Stimulated activated CD4-positive, alpha-beta T cell treated with anti-CD3 and anti-CD28 coated beads, Interleukin-15, amount 100 ng/mL, for 48 hours (primary cell): ENCODE results near the gene LHFPL3.

Experiments
- DNase-seq, 2 donors: peaks; one replicate each; pipeline ENCODE4 v3.0.0-alpha.2; 2020; ENCODE audit warnings: low read depth in 2 of 2

The LHFPL3 gene

DNA sequence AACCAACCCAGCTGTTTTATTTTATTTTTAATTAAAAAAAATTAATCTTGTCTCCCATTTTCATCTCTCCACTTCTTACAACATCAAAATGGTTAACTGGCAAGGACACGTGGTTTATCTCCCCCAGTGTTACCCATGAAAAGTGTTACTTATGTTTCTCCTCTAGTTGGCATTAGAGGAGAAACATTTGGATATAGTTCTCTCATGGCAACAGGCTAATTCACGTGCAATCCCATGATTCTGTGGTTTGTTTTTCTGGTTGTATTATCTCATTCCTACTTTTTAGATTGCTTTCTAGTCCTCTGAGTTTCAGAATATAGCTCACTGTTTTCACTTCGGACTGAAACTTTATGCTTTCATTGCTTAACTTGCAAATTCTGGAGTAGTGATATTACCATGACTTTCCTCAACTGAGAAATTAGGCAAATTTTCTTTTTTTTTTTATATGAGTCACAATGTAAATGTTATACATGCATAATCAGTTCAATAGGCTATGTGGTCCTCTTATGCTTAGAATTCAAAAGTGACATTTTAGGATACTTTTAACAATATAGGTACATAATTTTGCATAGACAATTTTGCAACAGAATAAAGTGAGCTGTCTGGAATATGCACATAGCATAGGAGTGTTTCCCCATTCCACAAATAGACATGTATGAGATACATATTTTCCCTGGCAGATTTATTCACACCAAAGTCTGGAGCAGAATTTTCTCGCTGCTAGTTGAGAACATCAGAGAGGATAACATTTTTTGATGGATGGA, 43.0 kb downstream of the LHFPL3 start:
- DNase-seq: no peak

DNA sequence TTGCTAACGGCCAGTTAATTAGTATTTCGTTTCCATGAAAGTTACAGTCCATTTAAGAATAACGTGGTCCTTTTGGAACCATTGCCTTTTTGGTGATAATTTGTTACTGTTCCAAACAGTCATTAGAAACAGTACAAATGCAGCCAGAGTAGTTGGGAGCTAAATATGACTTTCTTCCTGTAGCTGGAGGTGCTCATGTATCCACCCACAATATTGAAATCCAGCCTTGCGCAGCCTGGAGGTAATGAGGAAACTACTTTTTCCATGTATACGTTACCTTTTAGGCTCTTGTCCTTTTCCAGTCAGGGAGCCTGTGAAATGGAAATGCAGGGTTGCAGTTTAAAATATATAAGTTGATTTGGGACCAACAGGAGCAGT, 43.6 kb downstream of the LHFPL3 start:
- no peak for DNase-seq

DNA sequence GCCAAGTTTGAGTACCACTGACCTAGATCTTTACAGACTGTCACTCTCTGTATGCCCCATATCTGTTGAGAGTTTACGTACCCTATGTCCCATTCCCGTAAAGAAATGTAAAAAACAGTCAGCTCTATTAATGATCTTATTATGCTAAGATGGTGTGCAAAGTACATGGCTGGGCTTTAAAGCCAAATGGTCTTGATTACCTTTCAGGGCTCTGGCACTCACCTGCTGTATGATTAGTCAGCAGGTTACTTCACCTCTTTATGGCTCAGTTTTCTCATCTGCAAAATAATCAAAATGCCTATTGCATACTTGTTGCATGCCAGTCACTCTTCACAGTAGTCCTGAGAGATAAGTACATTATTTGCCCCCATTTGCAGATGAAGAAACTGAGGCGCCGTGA, 54.2 kb downstream of the LHFPL3 start:
- DNase-seq: no peak

DNA sequence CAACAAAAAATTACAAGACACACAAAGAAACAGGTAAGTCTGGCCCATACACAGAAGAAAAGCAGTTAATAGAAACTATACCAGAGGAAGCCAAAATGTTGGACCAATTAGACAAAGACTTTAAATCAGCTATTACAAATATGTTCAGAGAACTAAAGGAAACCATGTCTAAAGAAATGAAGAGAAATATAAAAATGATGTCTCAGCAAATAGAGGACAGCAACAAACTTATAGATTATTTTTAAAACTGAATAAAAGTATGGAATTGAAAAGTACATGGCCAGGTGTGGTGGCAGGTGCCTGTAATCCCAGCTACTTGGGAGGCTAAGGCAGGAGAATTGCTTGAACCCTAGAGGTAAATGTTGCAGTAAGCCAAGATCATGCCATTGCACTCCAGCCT, 58.5 kb downstream of the LHFPL3 start:
- no peak for DNase-seq

DNA sequence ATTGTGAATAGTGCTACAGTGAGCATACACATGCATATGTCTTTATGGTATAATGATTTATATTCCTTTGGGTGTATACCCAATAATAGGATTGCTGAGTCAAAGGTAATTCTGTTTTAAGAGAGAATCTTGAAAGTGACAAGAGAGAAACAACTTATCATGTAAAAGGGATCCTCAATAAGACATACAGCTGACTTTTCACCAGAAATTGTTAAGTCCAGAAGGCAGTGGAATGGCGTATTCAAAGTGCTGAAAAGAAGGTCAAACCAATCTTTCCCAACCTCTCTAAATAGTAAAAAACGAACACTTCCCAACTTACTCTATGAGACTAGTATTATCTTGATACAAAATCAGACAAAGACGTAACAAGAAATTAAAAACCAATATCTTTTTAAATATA, 59.8 kb downstream of the LHFPL3 start:
- no peak for DNase-seq

DNA sequence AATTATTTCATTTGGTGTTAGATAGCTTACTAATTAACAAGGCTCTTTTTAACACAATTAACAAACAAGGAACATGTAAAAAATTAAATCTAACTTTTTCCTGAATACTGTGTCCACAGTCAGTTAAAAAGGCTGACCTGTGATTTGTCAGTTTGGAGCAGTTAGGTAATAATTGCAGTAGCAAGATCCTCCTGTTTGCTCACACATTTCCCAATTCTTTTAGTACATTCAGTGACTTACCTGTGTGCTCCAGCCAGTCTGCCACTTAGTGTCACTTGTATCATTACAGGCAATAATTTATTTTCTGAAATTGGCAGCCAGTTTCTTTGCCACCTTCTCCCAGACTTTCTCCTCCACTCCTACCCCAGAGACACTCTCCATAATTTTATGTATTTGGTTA, 66.8 kb downstream of the LHFPL3 start:
- no peak for DNase-seq

DNA sequence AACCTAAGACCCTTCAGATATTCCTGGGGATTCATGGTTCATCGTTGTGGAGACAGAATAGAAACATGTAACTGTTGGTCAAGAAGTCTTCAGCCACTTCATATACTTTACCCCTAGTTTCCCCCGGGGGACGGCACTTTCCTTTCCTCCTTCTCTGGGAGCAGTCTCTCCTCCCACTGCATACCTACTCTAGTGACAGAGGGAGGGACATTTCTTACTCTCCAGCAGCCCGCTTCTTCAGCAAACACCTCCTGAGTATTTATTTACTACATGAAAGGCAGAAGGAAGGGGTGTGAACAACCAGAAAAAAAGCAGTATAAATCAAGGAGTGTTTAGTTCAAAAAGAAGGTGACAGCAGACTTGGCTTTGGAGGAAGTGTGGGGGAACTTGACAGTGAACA, 69.0 kb downstream of the LHFPL3 start:
- no peak for DNase-seq

DNA sequence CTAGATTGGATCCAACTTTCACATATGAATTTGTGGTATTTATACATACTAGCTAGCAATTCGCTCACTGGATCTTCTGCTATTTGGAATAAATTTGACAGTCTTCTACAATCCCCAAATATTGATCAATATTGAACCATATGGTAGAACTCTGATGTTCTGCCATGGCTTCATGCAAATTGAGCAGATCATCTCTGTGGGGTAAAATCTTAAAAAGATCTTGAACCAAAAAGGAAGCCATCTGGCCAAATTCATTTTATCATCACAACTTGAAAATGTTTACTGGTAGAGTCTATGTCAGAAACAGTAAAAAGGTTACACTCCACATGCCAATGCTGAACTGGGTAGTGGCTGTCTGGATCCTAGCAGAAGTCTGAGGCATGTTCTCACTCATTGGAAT, 80.0 kb downstream of the LHFPL3 start:
- DNase-seq: no peak

DNA sequence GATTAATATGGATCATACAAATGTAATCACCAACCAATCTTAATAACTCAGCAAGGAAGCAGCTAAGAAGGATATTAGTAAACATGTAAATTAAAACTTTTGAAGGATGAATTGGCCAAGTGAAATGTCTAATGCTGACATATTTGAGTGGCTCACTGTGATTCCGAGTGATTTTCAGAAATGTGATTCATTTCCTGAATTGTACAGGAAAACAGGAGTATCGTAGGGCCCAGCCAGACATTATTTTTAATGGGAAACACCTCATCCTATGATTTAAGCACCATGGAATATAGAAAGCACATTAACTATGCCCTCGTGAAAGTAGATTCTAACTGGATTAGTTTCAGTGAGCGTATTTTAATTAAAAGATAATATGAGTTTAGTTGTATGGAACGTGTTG, 82.3 kb downstream of the LHFPL3 start:
- no peak for DNase-seq

DNA sequence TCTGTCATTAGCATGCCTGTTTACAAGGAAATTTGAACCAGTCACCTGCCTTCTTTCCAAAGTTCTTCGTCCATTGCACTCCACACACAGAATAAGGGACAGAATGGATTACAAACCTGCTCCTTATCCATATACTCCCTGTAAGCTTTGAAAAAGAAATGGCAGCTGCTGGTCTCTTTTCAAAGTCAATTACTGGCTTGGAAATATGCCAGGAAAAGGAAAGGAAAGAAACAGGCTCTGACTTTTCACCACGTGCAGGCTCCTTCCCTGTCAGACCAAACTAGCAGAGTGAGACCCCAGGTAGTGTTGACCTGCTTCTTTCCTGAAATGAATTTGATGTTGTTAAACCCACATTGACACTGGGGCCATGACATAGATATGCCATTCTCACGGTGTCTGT, 84.5 kb downstream of the LHFPL3 start:
- DNase-seq: no peak

DNA sequence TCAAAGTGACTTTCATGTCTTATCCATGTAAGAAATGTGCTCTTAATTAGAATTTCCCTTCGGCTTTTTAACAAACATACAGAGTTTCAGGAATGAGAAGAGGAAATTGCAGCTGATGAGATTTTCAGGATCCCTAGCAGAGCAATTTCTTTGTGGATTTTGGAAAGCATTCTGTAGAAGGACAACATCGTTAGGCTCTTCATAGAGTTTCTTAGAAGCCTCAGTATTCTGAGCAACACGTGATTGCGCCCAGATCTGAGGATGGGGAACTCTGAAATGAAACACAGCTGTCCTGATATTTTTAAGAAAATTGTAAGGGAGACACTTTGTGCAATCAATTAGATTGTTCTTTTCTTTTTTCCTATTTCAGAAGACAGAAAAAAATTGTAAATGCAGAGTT, 85.8 kb downstream of the LHFPL3 start:
- DNase-seq: no peak

DNA sequence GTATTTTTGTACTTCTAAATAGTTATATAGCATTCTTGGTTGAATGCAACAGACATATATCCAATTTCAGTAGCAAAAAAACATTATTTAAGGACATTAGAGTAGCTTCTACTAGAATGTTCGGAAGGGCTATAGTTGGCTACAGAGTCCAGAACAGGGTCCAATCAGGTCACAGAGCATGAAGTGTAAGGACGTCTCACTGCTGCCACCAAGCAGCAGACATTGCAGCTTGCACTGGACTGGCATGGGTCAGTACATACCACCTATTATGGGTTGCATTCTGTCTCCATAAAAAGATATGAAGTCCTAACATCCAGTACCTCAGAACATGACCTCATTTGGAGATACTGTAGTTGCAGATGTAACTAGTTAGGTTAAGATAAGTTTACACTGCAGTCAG, 87.3 kb downstream of the LHFPL3 start:
- DNase-seq: no peak

DNA sequence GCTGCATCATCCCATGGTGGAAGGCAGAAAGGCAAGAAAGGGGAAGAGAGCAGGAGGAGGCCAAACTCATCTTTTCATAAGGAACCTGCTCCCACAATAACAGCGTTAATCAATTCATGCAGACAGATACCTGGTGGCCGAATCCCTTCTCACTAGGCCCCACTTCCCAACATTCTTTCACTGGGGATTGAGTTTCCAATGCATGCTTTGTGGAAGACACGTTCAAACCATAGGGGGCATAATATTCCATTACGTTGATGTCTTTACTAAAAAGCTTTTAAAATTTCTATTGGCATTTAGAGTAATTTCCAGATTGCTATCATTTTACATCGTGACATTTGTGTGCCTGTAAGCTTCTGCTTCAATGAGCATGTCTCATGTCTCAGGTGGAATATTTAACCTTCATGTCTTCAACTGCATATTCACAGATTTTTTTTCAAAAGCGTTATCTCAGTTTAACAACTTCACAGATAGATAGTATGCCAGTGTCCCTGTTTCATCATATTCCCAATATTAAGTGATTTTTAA, 88.5 kb downstream of the LHFPL3 start:
- no peak for DNase-seq

DNA sequence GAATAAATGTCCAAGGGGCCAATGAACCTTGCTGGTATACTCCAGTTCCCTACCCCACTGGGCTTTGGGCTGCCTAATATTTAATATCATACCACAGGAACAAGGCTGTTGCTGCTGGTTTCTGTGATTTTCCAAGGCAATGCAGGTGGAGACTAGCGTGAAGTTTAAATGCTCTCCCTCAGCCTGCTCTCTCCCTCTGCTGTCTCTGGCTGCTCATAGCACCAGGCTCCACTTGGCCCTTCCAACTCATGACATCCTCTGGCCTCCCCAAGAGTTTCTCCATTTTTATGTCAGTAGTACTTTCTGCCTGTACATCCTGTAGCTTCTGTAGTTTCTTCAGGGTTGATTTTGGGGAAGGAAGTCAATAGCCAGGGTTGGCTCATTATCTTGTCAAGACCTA, 103.5 kb downstream of the LHFPL3 start:
- DNase-seq: no peak

DNA sequence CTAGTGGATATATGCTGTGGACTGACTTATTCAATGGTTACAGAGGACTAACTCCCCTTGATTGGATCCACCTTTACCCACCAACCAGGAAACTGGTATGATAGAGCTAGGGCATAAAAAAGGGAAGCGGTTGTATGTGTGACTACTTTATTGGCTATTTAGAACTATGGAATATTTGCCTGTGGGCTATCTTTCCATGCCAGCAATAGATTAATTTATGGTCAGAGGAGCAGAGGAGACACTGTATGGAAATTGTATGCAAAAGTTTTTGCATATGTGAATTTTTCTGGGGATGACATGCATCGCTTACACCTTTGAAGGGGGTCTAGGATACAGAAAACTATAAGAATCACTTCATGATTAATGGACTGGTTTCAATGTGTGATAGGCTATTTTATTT, 105.7 kb downstream of the LHFPL3 start:
- DNase-seq: no peak

DNA sequence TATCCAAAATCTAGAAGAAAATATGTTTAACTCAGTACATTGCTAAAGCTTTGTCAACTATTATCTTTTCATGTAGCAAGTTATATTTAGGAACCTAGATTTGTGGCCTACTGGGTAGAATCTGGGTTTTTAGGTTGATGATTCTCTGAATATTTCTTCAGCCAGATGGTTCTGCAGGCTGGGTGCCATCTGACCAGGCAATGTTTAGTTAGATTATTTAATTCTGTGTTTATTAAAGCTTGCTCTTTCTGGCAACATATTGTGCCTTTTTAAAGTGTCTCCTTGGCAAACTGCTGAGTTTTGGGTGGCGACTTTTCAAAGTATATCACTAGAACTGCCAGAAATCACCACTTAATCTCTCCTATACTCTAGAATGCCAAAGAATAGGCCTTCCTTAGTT, 114.1 kb downstream of the LHFPL3 start:
- no peak for DNase-seq

DNA sequence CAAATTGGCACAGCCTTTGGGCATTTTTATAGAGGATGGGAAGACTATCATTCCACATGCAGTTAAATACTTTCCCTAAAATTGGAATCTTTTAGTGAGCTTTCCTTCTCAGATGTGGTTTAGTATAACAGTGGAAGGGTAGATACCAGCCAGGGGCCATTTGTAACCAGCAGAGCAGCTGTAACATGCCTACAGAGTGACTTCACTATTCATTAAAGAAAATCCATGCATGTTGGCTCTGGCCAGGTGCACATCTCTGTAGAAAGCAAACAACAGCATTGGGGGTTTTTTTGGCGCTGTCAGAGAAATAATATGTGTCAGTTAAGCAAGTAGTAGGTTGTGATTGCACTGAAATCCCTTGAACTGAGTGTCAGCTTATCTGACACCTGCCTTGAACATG, 115.6 kb downstream of the LHFPL3 start:
- DNase-seq: no peak

DNA sequence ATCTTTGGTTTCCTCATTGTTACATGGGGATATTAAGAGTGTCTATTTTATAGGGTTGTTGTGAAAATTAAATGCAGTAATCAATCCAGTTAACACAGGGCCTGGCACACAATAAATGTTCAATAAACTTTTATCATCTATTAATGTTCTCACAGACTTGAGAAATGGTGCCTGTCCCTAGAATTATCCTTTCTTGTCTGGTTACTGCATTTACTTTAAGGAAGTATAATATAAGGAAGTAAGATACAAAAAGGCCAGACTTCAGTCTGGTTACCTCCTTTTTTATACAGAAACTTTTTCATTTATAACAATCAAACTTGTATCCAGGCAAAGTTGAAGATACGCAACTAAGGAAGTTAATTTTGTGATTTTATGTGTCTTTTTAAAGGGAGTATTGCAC, 117.0 kb downstream of the LHFPL3 start:
- no peak for DNase-seq

DNA sequence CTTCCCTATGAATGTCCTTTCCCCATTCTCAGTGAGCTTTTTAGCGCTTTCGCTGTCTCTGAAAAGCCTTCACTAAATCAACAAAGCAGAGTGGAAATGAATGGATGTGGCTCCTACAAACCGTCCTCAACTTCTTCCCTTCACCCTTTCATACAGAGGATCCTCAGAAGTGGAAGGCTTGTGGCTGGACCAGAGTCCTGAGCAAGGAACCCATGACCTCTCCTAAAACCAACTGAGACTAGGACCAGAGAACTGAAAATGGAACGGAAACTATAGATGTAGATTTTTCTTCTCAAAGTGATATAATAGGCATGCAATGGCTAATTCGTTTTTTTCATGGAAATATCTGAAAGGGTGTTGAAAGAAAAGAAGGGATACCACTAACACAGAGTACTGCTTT, 122.5 kb downstream of the LHFPL3 start:
- no peak for DNase-seq

DNA sequence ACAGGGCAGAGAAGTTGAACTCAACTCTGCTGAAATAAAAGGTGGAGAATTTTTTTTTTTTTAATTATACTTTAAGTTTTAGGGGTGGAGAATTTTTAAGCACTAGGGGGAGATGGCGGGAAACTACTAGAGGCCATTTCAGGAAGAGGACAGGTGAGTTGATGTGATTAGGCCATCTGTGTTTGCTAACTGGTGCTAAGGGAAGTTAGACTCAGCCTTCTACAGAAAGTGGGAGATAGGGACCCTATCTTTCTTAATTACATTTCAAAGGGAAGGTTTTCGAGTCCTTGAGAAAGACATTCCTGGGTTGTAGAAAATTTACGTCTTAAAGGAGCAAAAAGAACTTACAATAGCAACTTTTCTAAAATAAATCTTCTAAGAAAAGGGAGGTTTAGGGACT, 124.8 kb downstream of the LHFPL3 start:
- DNase-seq: no peak

DNA sequence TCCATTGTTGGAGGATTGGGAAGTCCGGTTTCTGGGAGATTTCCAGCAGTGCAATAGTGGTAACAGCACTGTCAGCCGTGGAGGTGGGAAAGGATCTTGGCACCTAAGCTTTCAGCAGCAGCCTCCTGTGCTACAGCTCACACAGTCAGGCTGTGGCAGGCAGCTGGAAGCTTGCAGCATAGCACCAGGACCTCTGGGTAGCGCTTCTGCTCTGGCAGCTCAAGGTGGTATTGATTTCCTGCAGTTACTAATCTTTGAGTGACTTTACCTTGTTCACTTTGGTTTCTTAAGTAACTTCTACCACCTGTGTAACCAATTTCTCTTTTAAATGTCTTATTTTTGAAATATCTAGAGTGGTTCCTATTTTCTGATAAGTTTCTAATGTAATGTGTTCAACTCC, 130.5 kb downstream of the LHFPL3 start:
- no peak for DNase-seq

DNA sequence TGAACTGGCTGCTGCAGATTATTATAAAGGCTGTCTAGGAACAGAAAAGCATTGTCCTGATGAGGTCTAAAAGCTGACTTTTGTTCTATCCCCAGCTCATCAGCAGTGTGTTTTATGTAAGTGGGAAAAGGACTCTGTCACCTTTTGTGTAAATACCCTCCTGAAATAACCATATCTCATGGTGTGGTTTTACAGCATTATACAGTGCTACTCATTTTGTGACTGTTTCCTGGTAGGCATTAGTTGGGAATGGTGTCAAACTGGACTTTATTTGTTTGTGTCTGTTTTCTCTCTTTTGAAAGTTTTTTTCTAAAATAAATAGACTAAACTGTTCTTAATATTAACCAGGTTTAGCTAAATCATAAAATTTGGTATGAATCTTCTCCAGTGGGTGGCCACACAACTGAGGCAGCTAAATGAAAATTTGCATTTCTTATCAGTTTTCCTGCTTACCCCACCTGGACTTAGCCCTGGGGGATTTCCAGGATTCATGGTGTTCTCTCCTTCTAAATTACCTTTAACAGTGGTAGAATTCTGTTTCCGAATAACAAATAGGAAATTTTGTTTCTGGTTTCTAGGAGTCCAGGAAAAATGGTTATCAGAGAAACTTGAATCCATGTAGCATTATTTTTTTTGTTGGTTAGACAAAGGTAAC, 140.9 kb downstream of the LHFPL3 start:
- no peak for DNase-seq

DNA sequence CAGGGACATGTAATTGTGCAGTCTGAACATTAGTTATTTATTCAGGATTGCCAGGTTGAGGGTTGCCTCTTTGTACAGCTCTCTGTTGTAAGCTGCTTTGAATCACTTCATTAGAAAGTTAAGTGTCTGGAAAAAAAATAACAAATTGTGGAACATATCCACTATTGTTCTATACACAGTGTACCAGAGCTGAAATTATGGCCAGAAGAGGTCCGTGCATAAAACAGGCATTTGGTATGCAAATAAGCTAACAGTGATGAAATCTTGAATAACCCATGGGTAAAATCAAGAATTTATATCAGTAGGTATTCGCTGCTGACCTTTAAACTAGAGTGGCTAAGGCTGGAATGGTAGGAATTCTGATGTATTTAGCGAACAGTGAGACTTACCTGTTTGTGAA, 152.1 kb downstream of the LHFPL3 start:
- no peak for DNase-seq
